Vagina (tissue), 2 donors: ENCODE results near the gene STX19. TPM values are rescaled to one million over a fixed set of nuclear protein-coding genes. Genes with fewer than 3 reads are reported as not detected.

Source experiments
- DNase-seq, 2 donors: peaks; one replicate each; pipeline ENCODE4 v3.0.0-alpha.2; 2017; ENCODE audit errors: extremely low spot score in 2 of 2
- H3K27ac ChIP-seq: fragments of 200-600 bp; sonication (generic); one replicate; pipeline ENCODE4 v1.5.1; 2019
- H3K27me3 ChIP-seq: fragments of 200-600 bp; sonication (generic); one replicate; pipeline ENCODE4 v1.5.1; 2019
- H3K36me3 ChIP-seq, 2 donors: fragments of 200-600 bp; sonication (generic); one replicate each; pipeline ENCODE4 v1.5.1; 2017 to 2019
- H3K4me1 ChIP-seq: fragments of 200-600 bp; sonication (generic); one replicate; pipeline ENCODE4 v1.5.1; 2019
- H3K4me3 ChIP-seq, 2 donors: fragments of 200-600 bp; sonication (generic); 1 replicate in 1 of 2; 2 replicates in 1 of 2; pipeline ENCODE4 v1.5.1; 2016 to 2019
- H3K9me3 ChIP-seq: fragments of 200-600 bp; sonication (generic); one replicate; pipeline ENCODE4 v1.5.1; 2019
- CTCF ChIP-seq, 3 experiments: fragments of 450-650 bp in 2 of 3; fragments of 200-600 bp in 1 of 3; sonication (generic) in 1 of 3; IDR thresholded peaks; one replicate each; pipeline ENCODE4 v1.5.1; 2017 to 2019; ENCODE audit warnings: antibody characterized with exemption in 3 of 3, mild to moderate bottlenecking in 2 of 3, moderate library complexity in 2 of 3
- POLR2A ChIP-seq, 2 donors: fragments of 450-650 bp; IDR thresholded peaks; one replicate each; pipeline ENCODE4 v1.6.1; 2017; ENCODE audit warnings: antibody characterized with exemption in 2 of 2, mild to moderate bottlenecking in 2 of 2, moderate library complexity in 2 of 2
- POLR2AphosphoS5 ChIP-seq, 2 donors: sonication (generic); formaldehyde crosslinking; IDR thresholded peaks; one replicate each; pipeline ENCODE4 v1.9.0; 2017; ENCODE audit warnings: antibody characterized with exemption in 2 of 2, mild to moderate bottlenecking in 2 of 2, low read depth in 1 of 2; ENCODE audit not compliant: insufficient read depth in 1 of 2
- intact Hi-C: fragments of 100-400 bp; cut with DNase I; formaldehyde crosslinking; loops from one replicate; pipeline ENCODE4 v1.15.1; 2023
- total RNA-seq: library from RNA; depleted of rRNA; stranded (reverse); fragments of >200 nt; gene quantifications from one replicate; pipeline ENCODE4 v1.2.3, GENCODE V29; 2016

STX19 gene
- total RNA-seq, 1 donor from 2014 or later, result 2.5 TPM

DNA sequence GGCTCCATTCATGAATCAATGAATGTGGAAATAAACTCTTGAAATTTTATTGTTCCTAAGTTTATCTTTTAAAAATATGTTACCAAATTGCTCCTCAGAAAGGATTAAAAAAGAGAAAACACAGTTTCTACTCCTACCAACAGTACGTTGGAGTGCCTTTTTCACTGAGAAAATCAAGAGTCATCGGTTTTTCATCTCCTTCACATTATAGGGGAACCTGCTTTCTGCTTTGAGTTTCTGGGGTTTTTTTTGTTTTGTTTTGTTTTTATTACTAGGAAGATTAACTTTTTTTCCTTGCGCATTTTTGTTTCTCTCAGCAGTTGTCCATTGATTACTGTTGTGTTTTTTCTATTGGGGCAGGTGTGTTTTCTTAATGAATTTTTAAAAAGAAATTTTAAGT lies 45.0 kb downstream of the STX19 start:
- Histone ChIP-seq H3K9me3 (no peaks in the 10 kb centered on the region), H3K4me1 (peaks cover 11% of the 10 kb centered on the region), H3K27ac (no peak overlapping the region), H3K36me3 (no peaks in the 10 kb centered on the region), H3K4me3 (no peak overlapping the region), H3K27me3 (no peaks in the 10 kb centered on the region)
- no peak for TF ChIP-seq POLR2AphosphoS5 (IDR thresholded peaks at IDR 0.05; ENCODE audit: insufficient read depth in 1 of 2, low read depth in 1 of 2)
- TF ChIP-seq POLR2A (IDR thresholded peaks at IDR 0.05), result no peak
- no peak for TF ChIP-seq CTCF (IDR thresholded peaks at IDR 0.05)
- DNase-seq, result no peak
- intact Hi-C loops, result no loop called here

GRCh38 chr3:93981649-93982048 lies 46.7 kb downstream of the STX19 start:
- intact Hi-C loops, result no loop called here
- TF ChIP-seq CTCF (IDR thresholded peaks at IDR 0.05), result no peak
- TF ChIP-seq POLR2AphosphoS5 (IDR thresholded peaks at IDR 0.05; ENCODE audit: insufficient read depth in 1 of 2, low read depth in 1 of 2), result no peak
- no peak for TF ChIP-seq POLR2A (IDR thresholded peaks at IDR 0.05)

DNA sequence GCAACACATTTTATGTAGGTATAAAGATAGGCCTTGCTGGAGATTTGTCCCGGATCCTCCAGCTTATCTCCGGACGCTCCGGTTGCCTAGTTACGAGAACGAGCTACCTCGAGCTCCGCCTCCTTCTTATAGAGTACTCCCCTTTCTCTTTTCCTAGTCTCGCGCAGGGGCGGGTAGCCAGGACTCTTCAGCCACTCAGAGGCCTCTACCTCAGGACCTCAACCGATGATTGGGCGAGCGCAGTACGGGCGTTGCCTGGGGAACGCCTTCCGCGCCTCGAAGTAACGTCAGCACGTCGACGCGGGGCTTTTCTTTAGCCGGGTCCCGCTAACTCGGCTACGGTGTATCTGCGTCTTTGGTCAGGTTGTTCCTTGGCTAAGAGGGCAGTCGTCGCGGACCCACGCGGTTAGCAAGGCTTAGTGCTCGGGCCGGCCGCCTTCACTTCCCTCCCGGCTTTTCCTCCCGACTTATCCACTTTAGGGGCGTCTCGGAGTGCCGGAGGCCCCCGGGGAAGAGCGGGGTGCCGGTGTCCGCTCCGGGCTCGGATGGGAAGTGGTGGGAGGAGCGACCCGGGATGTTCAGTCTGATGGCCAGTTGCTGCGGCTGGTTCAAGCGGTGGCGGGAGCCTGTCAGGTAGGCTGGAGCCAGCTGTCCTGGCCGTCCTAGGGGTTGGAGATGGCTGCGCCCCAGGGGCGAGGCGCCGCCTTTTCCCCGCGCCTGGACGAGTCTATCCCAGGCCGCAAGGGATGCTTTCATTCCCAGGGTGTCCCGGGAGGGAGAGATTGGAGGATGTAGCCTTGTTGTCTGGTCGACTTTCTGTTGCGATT lies 48.3 kb downstream of the STX19 start, which contains the start of gene ARL13B:
Gene ARL13B, plus strand, starts transcription at position 306 of the 827 bp plus-strand sequence. Its CDS starts 269 bp downstream, at position 575.
- no peaks in the 10 kb centered on the region for H3K36me3 ChIP-seq
- H3K4me3 ChIP-seq, result peak within 1 kb of the TSS; percentile 65 to 72
- DNase-seq, result peak; percentile 97 to 99
- H3K27me3 ChIP-seq, result no peaks in the 10 kb centered on the region
- TF ChIP-seq POLR2A (IDR thresholded peaks at IDR 0.05) (peak in 1 of 2 donors; percentile 75), CTCF (IDR thresholded peaks at IDR 0.05) (no peak), POLR2AphosphoS5 (IDR thresholded peaks at IDR 0.05; ENCODE audit: insufficient read depth in 1 of 2, low read depth in 1 of 2) (peak; percentile 88 to 96)
- peaks cover 11% of the 10 kb centered on the region for H3K4me1 ChIP-seq
- H3K27ac ChIP-seq, result peak within 1 kb of the TSS; percentile 79
- intact Hi-C loops, result no loop called here
- no peaks in the 10 kb centered on the region for H3K9me3 ChIP-seq

More at GRCh38 chr3:93981649-93982048, 46.7 kb downstream of the STX19 start:
- no peak overlapping the region for H3K4me3 ChIP-seq
- no peaks in the 10 kb centered on the region for H3K27me3 ChIP-seq
- H3K9me3 ChIP-seq, result no peaks in the 10 kb centered on the region
- H3K27ac ChIP-seq, result no peak overlapping the region
- no peaks in the 10 kb centered on the region for H3K36me3 ChIP-seq
- H3K4me1 ChIP-seq, result peaks cover 11% of the 10 kb centered on the region
- no peak for DNase-seq

- DNase-seq, result peak in 1 of 2 donors; percentile 94
- peak within 1 kb of the TSS; percentile 85 for H3K27ac ChIP-seq
- intact Hi-C loops, result no loop called here
- TF ChIP-seq POLR2AphosphoS5 (IDR thresholded peaks at IDR 0.05; ENCODE audit: insufficient read depth in 1 of 2, low read depth in 1 of 2) (peak in 1 of 2 donors; percentile 46), POLR2A (IDR thresholded peaks at IDR 0.05) (peak in 1 of 2 donors; percentile 18), CTCF (IDR thresholded peaks at IDR 0.05) (peak in 1 of 3 experiments; percentile 22)
- peaks cover 16% of the 10 kb centered on the region for H3K4me1 ChIP-seq
- H3K36me3 ChIP-seq, result no peaks in the 10 kb centered on the region
- H3K9me3 ChIP-seq, result no peaks in the 10 kb centered on the region
- H3K4me3 ChIP-seq, result peak within 1 kb of the TSS; percentile 53 to 69
- no peaks in the 10 kb centered on the region for H3K27me3 ChIP-seq
Observed at GRCh38 chr3:93973131-93974126, 55.0 kb downstream of the STX19 start, which contains the start of gene PROS1. TSS of gene PROS1 (minus strand) at chr3:93973896. CDS start at chr3:93973749, 147 bp downstream.
